K562 (cell line): Measurements from ENCODE around the gene CDKN2D. TPM values are rescaled to one million over a fixed set of nuclear protein-coding genes. Genes with fewer than 3 reads are reported as not detected.

Experiments
- CAMTA2 ChIP-seq: fragments of 250-450 bp; sonication (Bioruptor Pico); conservative IDR thresholded peaks from 2 replicates; pipeline ENCODE4 v1.5.1; 2022
- HDAC1 ChIP-seq, 2 experiments: fragments of 450-650 bp; IDR thresholded peaks; 2 replicates each; pipeline ENCODE4 v1.6.1; 2016 to 2017; ENCODE audit warnings: inconsistent platforms in 1 of 2, mild to moderate bottlenecking in 1 of 2, moderate library complexity in 1 of 2
- HDAC2 ChIP-seq: fragments of 450-650 bp; IDR thresholded peaks from 2 replicates; pipeline ENCODE4 v1.6.1; 2016; ENCODE audit warnings: mild to moderate bottlenecking
- MYC ChIP-seq, 2 experiments: fragments of 250-450 bp in 1 of 2; sonication (Bioruptor Pico) in 1 of 2; IDR thresholded peaks; 2 replicates each; pipeline versions ENCODE4 v1.5.1 to v1.6.1; 2012 to 2021; ENCODE audit warnings: low read depth in 2 of 2, borderline replicate concordance in 1 of 2, improper control_type of control experiment in 1 of 2, low read length in 1 of 2, mild to moderate bottlenecking in 1 of 2, moderate library complexity in 1 of 2
- NFRKB ChIP-seq: fragments of 450-650 bp; IDR thresholded peaks from 2 replicates; pipeline ENCODE4 v1.6.1; 2016; ENCODE audit warnings: low read depth
- PHB2 ChIP-seq: fragments of 450-650 bp; IDR thresholded peaks from 2 replicates; pipeline ENCODE4 v1.6.1; 2017; ENCODE audit warnings: low read depth
- PYGO2 ChIP-seq: fragments of 450-650 bp; IDR thresholded peaks from 2 replicates; pipeline ENCODE4 v1.6.1; 2016; ENCODE audit warnings: mild to moderate bottlenecking, missing genetic modification characterization, moderate library complexity, missing compliant biosample characterization
- RAD51 ChIP-seq: fragments of 450-650 bp; IDR thresholded peaks from 2 replicates; pipeline ENCODE4 v1.7.1; 2016; ENCODE audit warnings: low read depth, mild to moderate bottlenecking, borderline replicate concordance
- RUNX1 ChIP-seq: sonication (generic); IDR thresholded peaks from 2 replicates; pipeline ENCODE4 v1.6.1; 2016; ENCODE audit warnings: antibody characterized with exemption, low read depth
- SIN3A ChIP-seq, 2 experiments: fragments of 150-350 bp in 1 of 2; IDR thresholded peaks; 2 replicates each; pipeline ENCODE4 v1.6.1; 2011 to 2016; ENCODE audit warnings: borderline replicate concordance in 2 of 2, low read depth in 2 of 2, low read length in 2 of 2, mild to moderate bottlenecking in 2 of 2, moderate library complexity in 2 of 2; ENCODE audit not compliant: control insufficient read depth in 1 of 2
- SMARCA5 ChIP-seq: fragments of 450-650 bp; IDR thresholded peaks from 2 replicates; pipeline ENCODE4 v1.6.1; 2016
- SMARCE1 ChIP-seq: fragments of 450-650 bp; IDR thresholded peaks from 2 replicates; pipeline ENCODE4 v1.7.1; 2016; ENCODE audit warnings: mild to moderate bottlenecking
- YY1 ChIP-seq, 3 experiments: IDR thresholded peaks; 2 replicates each; pipeline ENCODE4 v1.6.1; 2011; ENCODE audit warnings: low read length in 2 of 3, mild to moderate bottlenecking in 2 of 3, moderate library complexity in 2 of 3, borderline replicate concordance in 1 of 3, control low read depth in 1 of 3, low read depth in 1 of 3; ENCODE audit not compliant: insufficient read depth in 3 of 3, insufficient replicate concordance in 2 of 3, control insufficient read depth in 1 of 3, insufficient read length in 1 of 3; ENCODE audit errors: extremely low read depth in 1 of 3
- ZEB2 ChIP-seq: fragments of 450-650 bp; IDR thresholded peaks from 2 replicates; pipeline ENCODE4 v1.6.1; 2016
- ZZZ3 ChIP-seq: fragments of 450-650 bp; IDR thresholded peaks from 2 replicates; pipeline ENCODE4 v1.6.1; 2016; ENCODE audit warnings: antibody characterized with exemption, mild to moderate bottlenecking, moderate library complexity
- polyA plus RNA-seq, 8 experiments: library from polyadenylated mRNA; depleted of rRNA in 4 of 8; stranded (reverse) in 5 of 8; unstranded in 3 of 8; fragments of >200 nt; fragmentation: Nextera tagmentation in 2 of 8; fragmentation: Illumina TruSeq in 1 of 8; extraction: Ambion mirVana in 2 of 8; extraction: Trizol in 1 of 8; gene quantifications; 2 replicates each; pipeline versions ENCODE4 v1.2.1 to v1.2.3, GENCODE V29; 2011 to 2014; ENCODE audit warnings: inconsistent platforms in 1 of 8, missing spikeins in 1 of 8
- total RNA-seq, 7 experiments: library from RNA; depleted of rRNA in 6 of 7; stranded (reverse); fragments of >200 nt in 6 of 7; fragmentation: Illumina TruSeq in 2 of 7; extraction: Trizol in 2 of 7; gene quantifications; 2 replicates each; pipeline versions ENCODE4 v1.2.1 to v1.2.3, GENCODE V29; 2011 to 2021; ENCODE audit warnings: low replicate concordance in 1 of 7
- TF ChIP-seq, protein P1 (sequence below): fragments of 450-650 bp; formaldehyde crosslinking; conservative IDR thresholded peaks from 2 replicates; pipeline ENCODE4 v1.4.0; 2022; ENCODE audit warnings: mild to moderate bottlenecking, missing genetic modification characterization
- TF ChIP-seq, protein P2 (sequence below): fragments of 450-650 bp; formaldehyde crosslinking; IDR thresholded peaks from 2 replicates; pipeline ENCODE4 v1.4.0; 2020; ENCODE audit warnings: mild to moderate bottlenecking, mixed read lengths
- TF ChIP-seq, protein P3 (sequence below): sonication (generic); formaldehyde crosslinking; IDR thresholded peaks from 2 replicates; pipeline ENCODE4 v1.9.0; 2022; ENCODE audit warnings: mild to moderate bottlenecking, missing genetic modification reagents
- TF ChIP-seq, protein P4 (sequence below), 2 experiments: fragments of 450-650 bp; conservative IDR thresholded peaks; 2 replicates each; pipeline ENCODE4 v1.6.1; 2017; ENCODE audit warnings: mild to moderate bottlenecking in 2 of 2, moderate library complexity in 2 of 2
- TF ChIP-seq, protein P5 (sequence below): conservative IDR thresholded peaks from 2 replicates; pipeline ENCODE4 v1.6.1; 2011; ENCODE audit warnings: low read depth, mild to moderate bottlenecking, low read length; ENCODE audit not compliant: control insufficient read depth

The CDKN2D gene
- total and polyA plus RNA-seq, 9 of the 15 experiments (the other 6 are each of a cell fraction or from before 2014, with no cell fraction given): 0.41 to 8.2 (median 3.7) TPM

DNA sequence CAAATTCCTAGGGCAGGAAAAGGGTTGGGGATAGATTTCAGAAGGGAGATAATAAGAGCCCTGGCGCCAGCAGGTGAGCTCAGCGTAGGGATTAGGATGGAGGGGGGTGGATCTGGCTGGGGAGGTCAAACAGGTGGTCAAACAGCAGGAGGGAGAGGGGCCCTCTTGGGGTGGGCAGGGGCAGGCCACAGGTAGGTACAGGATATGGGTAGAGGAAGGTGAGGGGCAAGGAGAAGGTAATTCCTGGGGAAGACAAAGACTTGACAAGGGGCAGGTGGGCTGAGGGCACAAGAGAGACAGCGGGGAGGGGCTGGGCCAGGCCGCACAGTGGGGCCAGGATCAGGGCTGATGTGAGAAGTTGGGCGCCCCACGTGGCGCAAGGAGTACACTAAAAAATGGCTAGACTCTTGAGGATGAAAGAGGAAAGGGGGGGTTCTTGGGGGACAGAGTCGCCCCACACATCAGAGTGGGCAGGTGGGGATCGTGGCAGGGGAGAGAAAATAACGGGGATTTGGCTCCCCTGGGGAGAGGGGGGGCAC is 3.7 kb downstream of the CDKN2D start (continued):
- TF ChIP-seq MYC (IDR thresholded peaks at IDR 0.05; ENCODE audit: low read depth, low read length): peak; percentile 35; the same call in 1 of the 2 replicates
- no peak for TF ChIP-seq MYC (CRISPR knock-in tag; IDR thresholded peaks at IDR 0.05; ENCODE audit: borderline replicate concordance, low read depth)
- TF ChIP-seq SMARCE1: peak; percentile 48
- peak in 2 of 3 experiments; percentile 39 to 59 for TF ChIP-seq YY1 (IDR thresholded peaks at IDR 0.05; ENCODE audit: borderline replicate concordance in 1 of 3, control insufficient read depth in 1 of 3, extremely low read depth in 1 of 3, insufficient read depth in 3 of 3, insufficient read length in 1 of 3, insufficient replicate concordance in 2 of 3, low read depth in 1 of 3, low read length in 2 of 3)
- TF ChIP-seq, protein P1, sequence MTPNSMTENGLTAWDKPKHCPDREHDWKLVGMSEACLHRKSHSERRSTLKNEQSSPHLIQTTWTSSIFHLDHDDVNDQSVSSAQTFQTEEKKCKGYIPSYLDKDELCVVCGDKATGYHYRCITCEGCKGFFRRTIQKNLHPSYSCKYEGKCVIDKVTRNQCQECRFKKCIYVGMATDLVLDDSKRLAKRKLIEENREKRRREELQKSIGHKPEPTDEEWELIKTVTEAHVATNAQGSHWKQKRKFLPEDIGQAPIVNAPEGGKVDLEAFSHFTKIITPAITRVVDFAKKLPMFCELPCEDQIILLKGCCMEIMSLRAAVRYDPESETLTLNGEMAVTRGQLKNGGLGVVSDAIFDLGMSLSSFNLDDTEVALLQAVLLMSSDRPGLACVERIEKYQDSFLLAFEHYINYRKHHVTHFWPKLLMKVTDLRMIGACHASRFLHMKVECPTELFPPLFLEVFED (CRISPR knock-in tag): 0 out of 2 replicates have a peak, but pooled peaks have one; percentile 48
- 0 out of 2 replicates have a peak, but pooled peaks have one; percentile 35 for TF ChIP-seq SMARCA5
- peak in 1 of 2 experiments; percentile 79; a peak in 2 of 4 replicates for TF ChIP-seq HDAC1 (IDR thresholded peaks at IDR 0.05)
- 0 out of 2 replicates have a peak, but pooled peaks have one; percentile 59 for TF ChIP-seq HDAC2
- peak; percentile 59 for TF ChIP-seq ZEB2
- 0 out of 2 replicates have a peak, but pooled peaks have one; percentile 31 for TF ChIP-seq RUNX1
- TF ChIP-seq, protein P2, sequence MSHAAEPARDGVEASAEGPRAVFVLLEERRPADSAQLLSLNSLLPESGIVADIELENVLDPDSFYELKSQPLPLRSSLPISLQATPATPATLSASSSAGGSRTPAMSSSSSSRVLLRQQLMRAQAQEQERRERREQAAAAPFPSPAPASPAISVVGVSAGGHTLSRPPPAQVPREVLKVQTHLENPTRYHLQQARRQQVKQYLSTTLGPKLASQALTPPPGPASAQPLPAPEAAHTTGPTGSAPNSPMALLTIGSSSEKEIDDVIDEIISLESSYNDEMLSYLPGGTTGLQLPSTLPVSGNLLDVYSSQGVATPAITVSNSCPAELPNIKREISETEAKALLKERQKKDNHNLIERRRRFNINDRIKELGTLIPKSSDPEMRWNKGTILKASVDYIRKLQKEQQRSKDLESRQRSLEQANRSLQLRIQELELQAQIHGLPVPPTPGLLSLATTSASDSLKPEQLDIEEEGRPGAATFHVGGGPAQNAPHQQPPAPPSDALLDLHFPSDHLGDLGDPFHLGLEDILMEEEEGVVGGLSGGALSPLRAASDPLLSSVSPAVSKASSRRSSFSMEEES: no peak
- peak; percentile 60; the same call in 1 of the 2 replicates for TF ChIP-seq ZZZ3
- peak; percentile 24; the same call in 1 of the 2 replicates for TF ChIP-seq RAD51
- TF ChIP-seq, protein P3, sequence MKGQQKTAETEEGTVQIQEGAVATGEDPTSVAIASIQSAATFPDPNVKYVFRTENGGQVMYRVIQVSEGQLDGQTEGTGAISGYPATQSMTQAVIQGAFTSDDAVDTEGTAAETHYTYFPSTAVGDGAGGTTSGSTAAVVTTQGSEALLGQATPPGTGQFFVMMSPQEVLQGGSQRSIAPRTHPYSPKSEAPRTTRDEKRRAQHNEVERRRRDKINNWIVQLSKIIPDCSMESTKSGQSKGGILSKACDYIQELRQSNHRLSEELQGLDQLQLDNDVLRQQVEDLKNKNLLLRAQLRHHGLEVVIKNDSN: peak; percentile 66
- 0 out of 2 replicates have a peak, but pooled peaks have one; percentile 72 for TF ChIP-seq NFRKB
- no peak for TF ChIP-seq PYGO2 (tag)
- TF ChIP-seq, protein P4, sequence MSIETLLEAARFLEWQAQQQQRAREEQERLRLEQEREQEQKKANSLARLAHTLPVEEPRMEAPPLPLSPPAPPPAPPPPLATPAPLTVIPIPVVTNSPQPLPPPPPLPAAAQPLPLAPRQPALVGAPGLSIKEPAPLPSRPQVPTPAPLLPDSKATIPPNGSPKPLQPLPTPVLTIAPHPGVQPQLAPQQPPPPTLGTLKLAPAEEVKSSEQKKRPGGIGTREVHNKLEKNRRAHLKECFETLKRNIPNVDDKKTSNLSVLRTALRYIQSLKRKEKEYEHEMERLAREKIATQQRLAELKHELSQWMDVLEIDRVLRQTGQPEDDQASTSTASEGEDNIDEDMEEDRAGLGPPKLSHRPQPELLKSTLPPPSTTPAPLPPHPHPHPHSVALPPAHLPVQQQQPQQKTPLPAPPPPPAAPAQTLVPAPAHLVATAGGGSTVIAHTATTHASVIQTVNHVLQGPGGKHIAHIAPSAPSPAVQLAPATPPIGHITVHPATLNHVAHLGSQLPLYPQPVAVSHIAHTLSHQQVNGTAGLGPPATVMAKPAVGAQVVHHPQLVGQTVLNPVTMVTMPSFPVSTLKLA (conservative IDR thresholded peaks at IDR 0.05): peak; percentile 76 to 81
- TF ChIP-seq, protein P5, sequence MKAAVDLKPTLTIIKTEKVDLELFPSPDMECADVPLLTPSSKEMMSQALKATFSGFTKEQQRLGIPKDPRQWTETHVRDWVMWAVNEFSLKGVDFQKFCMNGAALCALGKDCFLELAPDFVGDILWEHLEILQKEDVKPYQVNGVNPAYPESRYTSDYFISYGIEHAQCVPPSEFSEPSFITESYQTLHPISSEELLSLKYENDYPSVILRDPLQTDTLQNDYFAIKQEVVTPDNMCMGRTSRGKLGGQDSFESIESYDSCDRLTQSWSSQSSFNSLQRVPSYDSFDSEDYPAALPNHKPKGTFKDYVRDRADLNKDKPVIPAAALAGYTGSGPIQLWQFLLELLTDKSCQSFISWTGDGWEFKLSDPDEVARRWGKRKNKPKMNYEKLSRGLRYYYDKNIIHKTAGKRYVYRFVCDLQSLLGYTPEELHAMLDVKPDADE: 0 out of 2 replicates have a peak, but pooled peaks have one; percentile 37
- TF ChIP-seq CAMTA2: no peak
- peak; percentile 26 to 64; a peak in 2 of 4 replicates for TF ChIP-seq SIN3A (IDR thresholded peaks at IDR 0.05; ENCODE audit: borderline replicate concordance in 2 of 2, control insufficient read depth in 1 of 2, low read depth in 2 of 2, low read length in 2 of 2)
- 0 out of 2 replicates have a peak, but pooled peaks have one; percentile 18 for TF ChIP-seq PHB2
